HUES64 (cell line): ENCODE results near the gene PANK2.
"Not testable (repeated sequence)": the region's sequence is repeated elsewhere in the genome, so short reads cannot be mapped to it uniquely, and the experiment has no call there.

ENCODE experiments used
- H3K27ac ChIP-seq: 2 replicates; pipeline ENCODE4 v1.7.0; 2013; ENCODE audit warnings: low read depth, low read length, inconsistent platforms
- H3K27me3 ChIP-seq: 2 replicates; pipeline ENCODE4 v1.6.1; 2013; ENCODE audit warnings: mild to moderate bottlenecking, low read length; ENCODE audit not compliant: insufficient read depth
- H3K36me3 ChIP-seq: 2 replicates; pipeline ENCODE4 v1.6.1; 2013; ENCODE audit warnings: mild to moderate bottlenecking, low read length; ENCODE audit not compliant: insufficient read depth
- H3K4me1 ChIP-seq: 2 replicates; pipeline ENCODE4 v1.6.1; 2013; ENCODE audit warnings: mild to moderate bottlenecking, low read length, moderate library complexity; ENCODE audit not compliant: insufficient read depth
- H3K4me3 ChIP-seq: 2 replicates; pipeline ENCODE4 v1.5.1; 2013; ENCODE audit warnings: mild to moderate bottlenecking, low read length, moderate library complexity
- H3K9ac ChIP-seq: 2 replicates; pipeline ENCODE4 v1.6.1; 2013; ENCODE audit warnings: mild to moderate bottlenecking, low read depth, low read length
- H3K9me3 ChIP-seq: 2 replicates; pipeline ENCODE4 v1.6.1; 2013; ENCODE audit warnings: low read depth, low read length; ENCODE audit not compliant: insufficient read depth
- WGBS: fragments of 150-250, 120-280 bp; methylation state at CpG from one replicate; pipeline ENCODE4 v1.1.7; 2013; ENCODE audit warnings: missing lambda C conversion rate; 5-methylcytosine and 5-hydroxymethylcytosine counted together

PANK2 gene

DNA sequence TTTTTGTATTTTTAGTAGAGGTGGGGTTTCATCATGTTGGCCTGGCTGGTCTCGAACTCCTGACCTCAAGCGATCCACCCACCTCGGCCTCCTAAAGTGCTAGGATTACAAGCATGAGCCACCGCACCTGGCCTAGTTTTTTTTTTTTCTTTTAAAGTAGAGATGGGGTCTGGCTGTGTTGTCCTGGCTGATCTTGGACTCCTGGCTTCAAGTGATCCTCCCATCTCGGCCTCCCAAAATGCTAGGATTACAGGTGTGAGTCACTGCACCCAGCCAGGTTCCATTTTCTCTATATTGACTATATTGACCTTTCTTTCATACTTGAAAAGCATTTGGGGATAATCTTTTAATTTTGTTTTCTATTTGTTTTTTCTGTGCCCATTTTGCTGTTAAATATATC is 13.3 kb downstream of the PANK2 start:
- Histone ChIP-seq H3K27ac (no peak overlapping the region), H3K4me3 (no peak overlapping the region), H3K36me3 (peaks cover under 1% of the 10 kb centered on the region; the same call in 1 of the 2 replicates), H3K9me3 (no peaks in the 10 kb centered on the region), H3K4me1 (0 out of 2 replicates have a peak, but pooled peaks cover 13% of the 10 kb centered on the region), H3K27me3 (no peaks in the 10 kb centered on the region), H3K9ac (no peak overlapping the region)
- 97% methylated on average over 5 of the region's 5 CpGs for WGBS

DNA sequence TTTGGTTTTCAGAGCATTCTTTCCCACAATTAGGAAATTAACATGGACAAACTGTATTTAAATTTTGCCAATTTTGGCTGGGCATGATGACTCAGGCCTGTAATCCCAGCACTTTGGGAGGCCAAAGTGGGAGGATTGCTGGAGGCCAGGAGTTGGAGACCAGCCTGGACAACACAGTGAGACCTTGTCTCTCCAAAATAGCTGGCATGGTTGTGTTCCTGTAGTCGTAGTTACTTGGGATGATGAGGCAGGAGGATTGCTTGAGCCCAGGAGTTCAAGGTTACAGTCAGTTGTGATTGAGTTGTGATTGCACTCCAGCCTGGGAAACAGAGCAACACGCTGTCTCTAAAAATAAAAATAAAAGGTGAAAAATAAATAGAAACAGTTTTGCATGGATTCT is 15.0 kb downstream of the PANK2 start:
- no peaks in the 10 kb centered on the region for H3K27me3 ChIP-seq
- no peak overlapping the region for H3K9ac ChIP-seq
- no peak overlapping the region for H3K27ac ChIP-seq
- no peak overlapping the region for H3K4me3 ChIP-seq
- H3K36me3 ChIP-seq = peaks cover 18% of the 10 kb centered on the region
- 93% methylated on average over 2 of the region's 2 CpGs for WGBS
- H3K4me1 ChIP-seq = 0 out of 2 replicates have a peak, but pooled peaks cover 9% of the 10 kb centered on the region
- H3K9me3 ChIP-seq = no peaks in the 10 kb centered on the region

DNA sequence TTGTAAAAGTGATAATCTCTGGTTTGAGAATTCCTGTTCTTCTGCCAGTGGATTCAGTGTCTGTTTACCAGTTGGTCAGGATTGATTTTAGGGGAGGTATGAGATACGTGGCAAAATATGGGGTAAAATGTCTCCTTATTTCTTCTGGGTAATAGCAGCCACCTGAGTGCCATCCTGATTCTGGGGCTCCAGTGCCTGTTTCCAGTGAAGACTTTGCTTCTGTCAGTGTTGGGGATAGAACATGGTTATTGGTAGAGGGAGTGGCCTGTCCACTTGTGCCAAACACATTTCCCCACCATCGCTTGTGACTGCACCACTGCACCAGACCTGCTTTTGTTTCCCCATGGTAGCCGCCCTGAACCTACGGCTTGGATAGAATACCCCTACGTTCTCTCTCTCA is 15.7 kb downstream of the PANK2 start:
- 94% methylated on average over 5 of the region's 5 CpGs for WGBS
- H3K4me3 ChIP-seq = no peak overlapping the region
- no peak overlapping the region for H3K9ac ChIP-seq
- H3K4me1 ChIP-seq = 0 out of 2 replicates have a peak, but pooled peaks cover 9% of the 10 kb centered on the region
- H3K9me3 ChIP-seq = no peaks in the 10 kb centered on the region
- H3K27me3 ChIP-seq = no peaks in the 10 kb centered on the region
- H3K27ac ChIP-seq = no peak overlapping the region
- H3K36me3 ChIP-seq = peaks cover 23% of the 10 kb centered on the region

DNA sequence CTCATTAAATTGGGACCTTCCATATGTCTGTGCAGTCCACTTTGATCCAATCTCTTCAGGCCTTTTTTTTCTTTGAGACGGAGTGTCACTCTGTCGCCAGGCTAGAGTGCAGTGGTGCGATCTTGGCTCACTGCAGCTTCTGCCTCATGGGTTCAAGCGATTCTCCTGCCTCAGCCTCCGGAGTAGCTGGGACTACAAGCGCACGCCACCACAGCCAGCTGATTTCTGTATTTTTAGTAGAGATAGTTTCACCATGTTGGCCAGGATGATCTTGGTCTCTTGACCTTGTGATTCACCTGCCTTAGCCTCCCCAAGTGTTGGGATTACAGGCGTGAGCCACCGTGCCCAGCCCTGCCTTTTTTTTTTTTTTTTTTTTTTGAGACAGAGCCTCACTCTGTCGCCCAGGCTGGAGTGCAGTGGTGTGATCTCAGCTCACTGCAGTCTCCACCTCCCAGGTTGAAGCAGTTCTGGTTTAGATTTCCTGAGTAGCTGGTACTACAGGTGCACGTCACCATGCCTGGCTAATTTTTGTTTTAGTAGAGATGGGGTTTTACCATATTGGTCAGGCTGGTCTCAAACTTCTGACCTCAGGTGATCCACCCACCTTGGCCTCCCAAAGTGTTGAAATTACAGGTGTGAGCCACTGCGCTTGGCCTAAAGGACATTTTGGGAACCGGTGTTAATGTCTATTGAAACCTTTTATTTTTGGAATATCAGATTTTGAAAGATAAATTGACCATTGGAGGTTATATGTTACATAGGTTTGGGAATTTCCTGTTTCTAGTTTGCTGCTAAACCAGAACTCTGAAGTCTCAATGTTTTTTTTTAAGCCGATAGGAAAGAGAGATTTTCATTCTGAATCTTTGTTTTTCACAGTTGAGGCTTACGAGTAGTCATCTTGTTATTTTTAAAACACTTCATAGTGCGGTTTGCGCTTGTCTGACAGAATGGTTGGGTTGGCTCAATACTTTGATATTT is 17.8 kb downstream of the PANK2 start:
- not testable (repeated sequence) for H3K9me3 ChIP-seq, H3K9ac ChIP-seq, H3K27ac ChIP-seq, H3K4me1 ChIP-seq, H3K27me3 ChIP-seq, H3K4me3 ChIP-seq
- 91% methylated on average over 17 of the region's 17 CpGs for WGBS
- peaks cover 45% of the 10 kb centered on the region for H3K36me3 ChIP-seq

DNA sequence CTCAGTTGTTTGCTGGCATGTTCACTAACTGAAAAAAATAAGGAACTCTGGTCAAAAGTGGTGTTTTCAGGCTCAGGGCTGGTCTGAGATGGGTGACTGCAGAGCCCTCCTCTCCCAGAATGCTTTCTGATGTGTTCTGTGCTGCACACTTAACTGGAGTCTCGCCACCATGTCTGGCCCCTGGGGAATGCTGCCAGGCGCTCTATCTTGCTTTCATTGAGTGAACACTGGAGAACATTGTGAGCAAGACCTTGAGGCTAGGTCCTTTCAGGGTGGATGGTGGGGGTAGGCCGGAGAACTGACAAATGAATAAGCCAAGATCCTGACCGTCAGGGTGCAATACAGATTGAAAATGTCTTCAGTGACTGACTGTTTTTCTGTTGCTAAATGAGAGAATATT is 19.5 kb downstream of the PANK2 start:
- Histone ChIP-seq H3K9me3 (no peaks in the 10 kb centered on the region), H3K4me1 (no peaks in the 10 kb centered on the region), H3K4me3 (no peak overlapping the region), H3K9ac (no peak overlapping the region), H3K36me3 (peaks cover 61% of the 10 kb centered on the region), H3K27ac (no peak overlapping the region), H3K27me3 (no peaks in the 10 kb centered on the region)
- 94% methylated on average over 4 of the region's 4 CpGs for WGBS

DNA sequence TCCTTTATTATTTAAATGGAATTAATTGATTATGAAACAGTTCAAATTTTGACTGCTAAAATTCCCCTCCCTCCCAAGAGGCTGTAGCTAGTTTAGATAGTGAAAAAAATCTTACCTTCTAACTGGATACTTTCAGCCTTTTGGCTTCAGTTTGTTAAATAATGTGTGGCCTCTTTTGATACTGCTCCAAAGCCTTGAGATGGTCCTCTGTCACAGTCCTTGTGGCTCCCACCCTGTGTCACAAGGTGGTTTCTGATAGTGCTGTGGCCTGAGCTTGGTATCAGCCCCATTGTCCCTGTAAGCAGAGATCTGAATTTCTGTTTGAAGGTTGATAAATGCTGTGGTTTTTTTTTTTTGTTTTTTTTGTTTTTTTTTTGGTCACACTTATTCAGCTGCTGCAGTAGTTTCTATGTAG is 20.8 kb downstream of the PANK2 start:
- H3K4me1 ChIP-seq = no peaks in the 10 kb centered on the region
- no peak overlapping the region for H3K4me3 ChIP-seq
- H3K27ac ChIP-seq = no peak overlapping the region
- no peaks in the 10 kb centered on the region for H3K27me3 ChIP-seq
- H3K9me3 ChIP-seq = no peaks in the 10 kb centered on the region
- peaks cover 73% of the 10 kb centered on the region for H3K36me3 ChIP-seq
- no peak overlapping the region for H3K9ac ChIP-seq

DNA sequence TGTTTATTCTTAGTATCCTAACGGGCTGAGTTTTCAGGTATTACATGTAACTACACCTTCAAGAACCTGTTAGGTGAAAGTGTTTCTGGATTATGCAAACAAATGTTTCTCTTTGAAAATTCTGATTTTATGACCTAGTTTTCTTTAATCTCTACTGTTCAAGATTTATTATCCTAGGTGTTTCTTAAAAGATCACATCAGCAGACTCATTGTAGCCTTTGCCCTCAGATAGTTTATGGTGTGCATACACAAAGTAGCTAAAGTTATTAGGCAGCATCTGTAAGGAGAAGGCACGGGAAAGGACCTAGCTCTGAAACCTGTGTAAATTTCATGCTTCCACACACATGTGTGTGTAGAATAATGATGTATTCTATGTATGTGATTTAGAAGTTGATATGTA is 21.7 kb downstream of the PANK2 start:
- Histone ChIP-seq H3K27me3 (no peaks in the 10 kb centered on the region), H3K27ac (no peak overlapping the region), H3K9ac (no peak overlapping the region), H3K4me1 (no peaks in the 10 kb centered on the region), H3K36me3 (peaks cover 80% of the 10 kb centered on the region), H3K9me3 (no peaks in the 10 kb centered on the region), H3K4me3 (no peak overlapping the region)
- WGBS = 99% methylated on average over 2 of the region's 2 CpGs

DNA sequence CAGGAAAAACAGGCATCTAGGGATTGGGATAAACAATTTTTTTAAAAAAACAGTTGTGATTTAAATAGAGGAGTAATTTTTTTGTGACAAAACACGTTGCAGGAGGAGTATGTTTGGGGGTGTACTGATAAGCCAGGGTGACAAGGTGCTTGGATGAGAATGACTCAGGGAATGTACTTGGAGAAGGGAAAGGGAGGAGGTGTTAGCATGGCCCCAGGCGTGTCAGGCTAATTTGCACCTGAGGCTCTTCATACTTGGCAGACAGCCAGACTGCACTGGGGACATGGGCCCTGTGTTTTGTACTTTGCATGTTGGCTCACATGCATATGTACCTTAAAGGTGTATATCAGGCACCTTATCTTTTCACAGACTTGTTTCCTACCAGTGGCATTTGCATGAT is 22.8 kb downstream of the PANK2 start:
- H3K36me3 ChIP-seq = peaks cover 91% of the 10 kb centered on the region
- H3K9me3 ChIP-seq = no peaks in the 10 kb centered on the region
- 93% methylated on average over 2 of the region's 2 CpGs for WGBS
- H3K9ac ChIP-seq = no peak overlapping the region
- H3K27ac ChIP-seq = no peak overlapping the region
- no peak overlapping the region for H3K4me3 ChIP-seq
- H3K4me1 ChIP-seq = no peaks in the 10 kb centered on the region
- H3K27me3 ChIP-seq = no peaks in the 10 kb centered on the region

DNA sequence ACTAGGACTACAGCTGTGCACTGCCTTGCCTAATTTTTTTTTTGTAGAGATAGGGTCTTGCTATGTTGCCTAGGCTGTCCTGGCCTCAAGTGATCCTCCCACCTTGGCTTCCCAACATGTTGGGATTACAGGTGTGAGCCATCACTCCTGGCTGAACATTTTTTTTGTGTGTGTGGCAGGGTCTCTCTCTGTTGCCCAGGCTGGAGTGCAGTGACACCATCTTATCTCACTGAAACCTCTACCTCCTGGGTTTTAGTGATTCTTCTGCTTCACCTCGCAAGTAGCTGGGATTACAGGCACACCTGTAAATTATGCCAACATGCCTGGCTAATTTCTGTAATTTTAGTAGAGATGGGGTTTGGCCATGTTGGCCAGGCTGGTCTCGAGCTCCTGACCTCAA is 25.3 kb downstream of the PANK2 start:
- no peaks in the 10 kb centered on the region for H3K4me1 ChIP-seq
- peaks cover 95% of the 10 kb centered on the region for H3K36me3 ChIP-seq
- H3K9ac ChIP-seq = no peak overlapping the region
- no peaks in the 10 kb centered on the region for H3K27me3 ChIP-seq
- H3K4me3 ChIP-seq = no peak overlapping the region
- no peaks in the 10 kb centered on the region for H3K9me3 ChIP-seq
- no peak overlapping the region for H3K27ac ChIP-seq
- 94% methylated on average over 2 of the region's 2 CpGs for WGBS

DNA sequence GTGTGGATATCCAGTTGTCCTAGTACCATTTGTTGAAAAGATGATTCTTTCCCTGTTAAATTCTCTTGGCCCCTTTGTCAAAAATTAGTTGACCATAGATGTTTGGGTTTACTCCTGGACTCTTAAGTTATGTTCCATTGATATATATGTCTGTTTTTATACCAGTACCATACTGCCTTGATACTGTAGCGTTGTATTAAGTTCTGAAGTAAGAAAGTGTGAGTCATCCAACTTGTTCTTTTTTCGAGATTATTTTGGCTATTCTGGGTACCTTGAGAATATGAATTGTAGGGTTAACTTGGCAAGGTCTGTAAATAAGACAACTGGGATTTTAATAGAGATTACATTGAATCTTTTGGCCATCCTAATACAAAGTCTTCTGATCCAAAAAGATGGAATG is 26.5 kb downstream of the PANK2 start:
- H3K36me3 ChIP-seq = peaks cover 93% of the 10 kb centered on the region
- no peaks in the 10 kb centered on the region for H3K4me1 ChIP-seq
- H3K9ac ChIP-seq = no peak overlapping the region
- no peak overlapping the region for H3K27ac ChIP-seq
- H3K9me3 ChIP-seq = no peaks in the 10 kb centered on the region
- no peaks in the 10 kb centered on the region for H3K27me3 ChIP-seq
- 94% methylated on average over 2 of the region's 2 CpGs for WGBS
- no peak overlapping the region for H3K4me3 ChIP-seq

DNA sequence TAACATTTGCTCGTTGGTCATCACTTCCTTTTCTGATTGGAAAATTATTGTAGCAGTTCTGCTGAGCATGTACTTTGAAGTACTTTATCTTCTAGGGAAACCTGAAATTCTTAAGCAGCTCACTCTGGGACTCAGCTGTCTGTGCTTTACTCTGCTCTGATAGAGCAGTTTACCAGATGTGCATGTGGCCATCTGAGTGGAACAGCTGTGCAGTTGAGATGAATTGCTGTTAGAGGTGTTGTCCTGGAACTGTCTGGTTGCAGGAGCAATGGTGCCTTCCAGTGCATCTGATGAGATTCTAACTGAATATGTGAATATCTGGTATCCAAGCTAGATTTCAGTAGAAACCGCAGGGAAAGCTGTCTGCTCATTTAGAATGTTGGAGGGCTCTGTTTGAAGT is 27.2 kb downstream of the PANK2 start:
- no peaks in the 10 kb centered on the region for H3K27me3 ChIP-seq
- no peaks in the 10 kb centered on the region for H3K4me1 ChIP-seq
- H3K36me3 ChIP-seq = peaks cover 91% of the 10 kb centered on the region
- H3K27ac ChIP-seq = no peak overlapping the region
- H3K9me3 ChIP-seq = no peaks in the 10 kb centered on the region
- no peak overlapping the region for H3K4me3 ChIP-seq
- WGBS = 94% methylated on average over 2 of the region's 2 CpGs
- no peak overlapping the region for H3K9ac ChIP-seq
